Nephron (organoid): ENCODE results near the gene GTPBP4.

Experiments
- H3K27ac Mint-ChIP-seq, 3 experiments: 2 replicates each; pipeline ENCODE4 v1.8.0; 2020; ENCODE audit warnings: mixed read lengths in 3 of 3, mild to moderate bottlenecking in 2 of 3, moderate library complexity in 1 of 3
- H3K27me3 Mint-ChIP-seq: 2 replicates; pipeline ENCODE4 v1.8.0; 2021; ENCODE audit warnings: low read depth, mild to moderate bottlenecking, moderate library complexity, mixed read lengths
- H3K36me3 Mint-ChIP-seq: 2 replicates; pipeline ENCODE4 v1.8.0; 2020; ENCODE audit warnings: low read depth, mixed read lengths
- H3K4me1 Mint-ChIP-seq: 2 replicates; pipeline ENCODE4 v1.8.0; 2020; ENCODE audit warnings: mixed read lengths
- H3K4me3 Mint-ChIP-seq, 3 experiments: 2 replicates each; pipeline ENCODE4 v1.8.0; 2020; ENCODE audit warnings: mild to moderate bottlenecking in 3 of 3, mixed read lengths in 3 of 3, moderate library complexity in 2 of 3
- H3K9me3 Mint-ChIP-seq: 2 replicates; pipeline ENCODE4 v1.8.0; 2020; ENCODE audit warnings: mixed read lengths
- TF ChIP-seq, protein P1 (sequence below), 3 experiments: fragments of 200-600 bp; sonication (generic); IDR thresholded peaks; one replicate each; pipeline ENCODE4 v1.5.0; 2021; ENCODE audit warnings: antibody characterized with exemption in 3 of 3; ENCODE audit not compliant: unreplicated experiment in 3 of 3

The GTPBP4 gene

DNA sequence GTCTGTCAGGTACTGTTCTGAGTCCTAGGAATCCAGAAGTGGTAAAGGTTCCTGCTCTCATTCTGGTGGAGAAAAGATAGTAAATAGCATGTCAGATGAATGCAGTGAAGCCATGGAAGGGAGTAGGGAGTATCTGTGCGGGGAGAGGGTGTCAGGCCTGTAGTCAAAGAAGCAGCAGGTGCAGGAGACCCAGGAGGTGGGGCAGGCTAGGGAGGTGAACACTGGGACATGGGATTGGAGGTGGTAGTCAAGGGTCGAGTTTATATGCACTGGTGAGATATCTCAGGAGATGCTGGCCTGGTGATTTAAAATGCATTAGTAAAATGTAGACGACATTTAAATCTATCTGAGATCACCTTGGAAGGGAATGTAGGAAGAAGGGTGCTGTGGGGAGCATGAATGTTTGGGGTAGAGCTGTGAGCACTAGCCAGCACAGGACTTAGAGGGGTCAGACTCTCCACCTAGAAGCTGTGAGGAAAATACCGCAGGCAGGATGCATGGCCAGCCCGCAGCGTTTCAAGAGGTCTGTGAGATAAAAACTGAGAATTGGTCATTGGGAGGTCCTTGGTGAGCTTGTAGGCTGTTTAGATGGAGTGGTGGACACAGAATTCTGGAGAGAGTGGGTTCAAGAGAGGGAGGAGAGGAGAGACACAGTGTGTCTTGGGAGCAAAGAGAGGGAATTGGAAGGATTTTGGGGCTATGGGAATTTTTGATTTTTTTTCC is 6.8 kb downstream of the GTPBP4 start:
- Mint-ChIP-seq H3K4me3 (no peak overlapping the region), H3K27ac (no peak overlapping the region), H3K9me3 (no peaks in the 10 kb centered on the region), H3K36me3 (peaks cover 82% of the 10 kb centered on the region), H3K4me1 (peaks cover 12% of the 10 kb centered on the region), H3K27me3 (no peaks in the 10 kb centered on the region)
- TF ChIP-seq, protein P1, sequence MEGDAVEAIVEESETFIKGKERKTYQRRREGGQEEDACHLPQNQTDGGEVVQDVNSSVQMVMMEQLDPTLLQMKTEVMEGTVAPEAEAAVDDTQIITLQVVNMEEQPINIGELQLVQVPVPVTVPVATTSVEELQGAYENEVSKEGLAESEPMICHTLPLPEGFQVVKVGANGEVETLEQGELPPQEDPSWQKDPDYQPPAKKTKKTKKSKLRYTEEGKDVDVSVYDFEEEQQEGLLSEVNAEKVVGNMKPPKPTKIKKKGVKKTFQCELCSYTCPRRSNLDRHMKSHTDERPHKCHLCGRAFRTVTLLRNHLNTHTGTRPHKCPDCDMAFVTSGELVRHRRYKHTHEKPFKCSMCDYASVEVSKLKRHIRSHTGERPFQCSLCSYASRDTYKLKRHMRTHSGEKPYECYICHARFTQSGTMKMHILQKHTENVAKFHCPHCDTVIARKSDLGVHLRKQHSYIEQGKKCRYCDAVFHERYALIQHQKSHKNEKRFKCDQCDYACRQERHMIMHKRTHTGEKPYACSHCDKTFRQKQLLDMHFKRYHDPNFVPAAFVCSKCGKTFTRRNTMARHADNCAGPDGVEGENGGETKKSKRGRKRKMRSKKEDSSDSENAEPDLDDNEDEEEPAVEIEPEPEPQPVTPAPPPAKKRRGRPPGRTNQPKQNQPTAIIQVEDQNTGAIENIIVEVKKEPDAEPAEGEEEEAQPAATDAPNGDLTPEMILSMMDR (IDR thresholded peaks at IDR 0.05; ENCODE audit: unreplicated experiment in 3 of 3): no peak

DNA sequence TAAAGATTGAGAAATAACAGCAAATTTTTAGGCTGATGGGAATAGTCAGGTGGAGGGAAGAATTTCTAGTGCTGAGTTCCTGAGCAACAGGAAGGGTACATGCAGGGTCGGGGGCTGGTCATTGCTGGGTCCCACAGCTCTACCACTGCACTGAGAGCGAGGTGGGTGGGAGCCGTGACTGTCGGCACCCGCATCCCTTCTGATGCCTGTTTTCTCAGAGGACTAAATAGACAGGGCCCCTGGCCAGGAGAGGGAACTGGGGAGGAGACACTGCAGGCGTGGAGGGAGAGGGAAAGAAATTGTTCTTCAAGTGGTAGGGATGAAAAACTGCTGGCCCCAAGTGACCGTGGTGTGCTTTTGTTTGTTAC is 7.3 kb downstream of the GTPBP4 start:
- no peaks in the 10 kb centered on the region for H3K27me3 Mint-ChIP-seq
- TF ChIP-seq, protein P1 (IDR thresholded peaks at IDR 0.05; ENCODE audit: unreplicated experiment in 3 of 3): no peak
- H3K4me3 Mint-ChIP-seq: no peak overlapping the region
- peaks cover 9% of the 10 kb centered on the region for H3K4me1 Mint-ChIP-seq
- peaks cover 84% of the 10 kb centered on the region for H3K36me3 Mint-ChIP-seq
- peaks cover 1% of the 10 kb centered on the region for H3K9me3 Mint-ChIP-seq
- no peak overlapping the region for H3K27ac Mint-ChIP-seq

DNA sequence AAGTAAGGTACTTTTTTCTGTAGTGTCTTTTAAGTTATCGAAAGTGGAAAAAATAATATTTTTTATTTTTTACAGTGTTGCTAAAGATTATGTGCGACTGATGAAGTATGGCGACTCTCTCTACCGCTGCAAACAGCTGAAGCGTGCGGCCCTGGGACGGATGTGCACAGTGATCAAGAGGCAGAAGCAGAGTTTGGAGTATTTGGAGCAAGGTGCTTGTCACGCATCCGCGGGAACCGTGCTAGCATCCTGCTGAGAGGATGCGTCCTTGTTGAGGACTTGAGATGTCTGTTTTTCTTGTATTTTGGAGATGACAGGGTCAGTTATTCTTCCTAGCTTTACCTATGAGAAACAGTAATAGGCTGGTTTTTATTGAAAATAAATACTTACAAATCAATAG is 7.8 kb downstream of the GTPBP4 start:
- Mint-ChIP-seq H3K9me3 (peaks cover 6% of the 10 kb centered on the region), H3K27ac (no peak overlapping the region), H3K4me1 (peaks cover 4% of the 10 kb centered on the region), H3K27me3 (no peaks in the 10 kb centered on the region), H3K4me3 (no peak overlapping the region), H3K36me3 (peaks cover 84% of the 10 kb centered on the region)
- TF ChIP-seq, protein P1 (IDR thresholded peaks at IDR 0.05; ENCODE audit: unreplicated experiment in 3 of 3): no peak

DNA sequence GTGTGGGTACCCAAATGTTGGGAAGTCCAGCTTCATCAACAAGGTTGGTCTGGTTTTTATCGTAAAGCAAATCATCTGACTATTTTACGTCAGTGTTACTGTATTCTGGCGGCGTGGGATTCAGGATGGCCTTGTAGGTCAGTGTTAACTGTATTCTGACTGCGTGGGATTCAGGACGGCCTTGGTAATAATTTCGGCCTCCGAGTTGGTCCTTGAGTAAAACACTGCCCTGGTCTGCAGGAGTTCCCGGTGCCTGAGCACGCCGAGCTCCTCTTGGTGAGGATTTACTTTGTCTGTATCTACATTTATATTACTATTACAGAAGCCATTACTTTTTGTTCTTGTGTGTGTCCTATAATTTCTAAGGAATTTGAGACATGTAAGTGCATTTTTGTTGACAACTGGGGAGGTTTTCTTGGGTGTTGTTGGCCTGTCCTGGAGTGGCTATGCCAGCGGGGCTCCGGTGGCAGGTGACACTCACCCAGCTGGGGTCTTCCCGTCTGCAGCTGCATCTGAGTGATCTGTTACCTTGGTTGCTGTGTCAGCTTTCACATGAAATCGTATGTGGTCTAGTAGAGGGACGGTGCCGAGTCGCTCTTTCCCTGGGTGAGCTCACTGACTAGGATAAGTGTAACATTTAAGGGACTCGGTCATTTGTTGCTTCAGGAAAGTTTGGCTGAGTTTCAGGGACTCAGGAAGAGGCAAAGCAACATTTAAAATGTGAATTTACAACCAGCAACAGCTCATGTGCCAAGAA is 9.2 kb downstream of the GTPBP4 start:
- TF ChIP-seq, protein P1 (IDR thresholded peaks at IDR 0.05; ENCODE audit: unreplicated experiment in 3 of 3): no peak
- H3K4me3 Mint-ChIP-seq: no peak overlapping the region
- no peak overlapping the region for H3K27ac Mint-ChIP-seq
- H3K27me3 Mint-ChIP-seq: no peaks in the 10 kb centered on the region
- no peaks in the 10 kb centered on the region for H3K4me1 Mint-ChIP-seq
- peaks cover 18% of the 10 kb centered on the region for H3K9me3 Mint-ChIP-seq
- H3K36me3 Mint-ChIP-seq: peaks cover 92% of the 10 kb centered on the region

DNA sequence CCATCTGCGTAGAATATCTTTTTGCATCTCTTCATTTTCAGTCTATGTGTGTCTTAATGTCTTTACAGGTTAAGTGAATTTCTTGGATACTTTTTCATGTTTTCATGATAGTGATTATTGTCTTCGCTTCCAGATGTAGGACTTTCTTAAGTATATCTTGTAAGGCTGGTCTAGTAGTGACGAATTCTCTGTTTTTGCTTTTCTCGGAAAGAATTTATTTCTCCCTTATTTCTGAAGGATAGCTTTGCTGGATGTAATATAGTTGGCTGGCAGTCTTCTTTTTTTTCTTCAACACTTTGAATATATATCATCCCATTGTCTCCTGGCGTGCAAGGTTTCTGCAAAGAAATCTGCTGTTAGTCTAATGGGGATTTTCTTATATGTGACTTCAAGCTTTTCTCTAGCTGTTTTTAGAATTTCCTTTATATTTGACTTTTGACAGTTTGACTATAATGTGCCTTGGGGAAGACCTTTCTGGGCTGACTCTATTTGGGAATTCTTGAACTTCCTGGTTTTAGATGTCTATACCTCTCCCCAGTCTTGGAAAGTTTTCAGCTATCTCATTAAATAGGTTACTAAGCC is 14.3 kb downstream of the GTPBP4 start:
- no peaks in the 10 kb centered on the region for H3K27me3 Mint-ChIP-seq
- H3K36me3 Mint-ChIP-seq: peaks cover 89% of the 10 kb centered on the region
- TF ChIP-seq, protein P1 (IDR thresholded peaks at IDR 0.05; ENCODE audit: unreplicated experiment in 3 of 3): no peak
- peaks cover 28% of the 10 kb centered on the region for H3K9me3 Mint-ChIP-seq
- H3K4me3 Mint-ChIP-seq: no peak overlapping the region
- no peak overlapping the region for H3K27ac Mint-ChIP-seq
- H3K4me1 Mint-ChIP-seq: no peaks in the 10 kb centered on the region
